K562 (cell line): ENCODE data around the gene LYG2. TPM values are rescaled to one million over a fixed set of nuclear protein-coding genes. Genes with fewer than 3 reads are reported as not detected.
"Not testable (repeated sequence)": the region's sequence is repeated elsewhere in the genome, so short reads cannot be mapped to it uniquely, and the experiment has no call there.

Experiments
- ATAC-seq: fragments of 200-7000 bp; cut with Tn5 transposase; 3 replicates; pipeline ENCODE4 v1.9.1; 2020; ENCODE audit warnings: moderate library complexity
- BruUV-seq: library from RNA; stranded (reverse); fragments of 400-500 nt; replicated peaks from 2 replicates; lab custom pipeline; 2021; lab: Mats Ljungman, UMichigan
- CTCF ChIA-PET: fragments of 300-600 bp; formaldehyde crosslinking; extraction: SDS; loops from one replicate; lab custom pipeline; 2021; ENCODE audit warnings: low intra/inter-chr PET ratio; lab: Yijun Ruan, JAX
- POLR2A ChIA-PET: fragments of 300-600, 350-650 bp; sonication (Branson Sonifier 250); formaldehyde crosslinking; extraction: SDS; loops from one replicate; lab custom pipeline; 2021; ENCODE audit warnings: antibody characterized with exemption, inconsistent platforms; lab: Yijun Ruan, JAX
- DNase-seq, 4 experiments: peaks; one replicate each; pipeline versions ENCODE4 v3.0.0 to v3.0.0-alpha.2; 2011 to 2018; ENCODE audit warnings: low spot score in 3 of 4, mixed read lengths in 3 of 4; ENCODE audit errors: extremely low read depth in 1 of 4
- FAIRE-seq: peaks from 2 replicates; lab custom pipeline; 2011; peaks lifted over from hg19 to GRCh38; lab: Jason Lieb, UNC
- H2AFZ ChIP-seq: 2 replicates; pipeline ENCODE4 v1.6.0; 2011; ENCODE audit warnings: low read depth, low read length, control low read depth, inconsistent platforms
- H3K27ac ChIP-seq: fragments of 200-600 bp; 3 replicates; pipeline ENCODE4 v1.8.0; 2011; ENCODE audit warnings: low read depth, mild to moderate bottlenecking, control low read depth, inconsistent platforms, low read length, moderate library complexity, mixed read lengths; ENCODE audit errors: extremely low read depth
- H3K27me3 ChIP-seq, 2 experiments: fragments of 300-600 bp in 1 of 2; 2 replicates in 1 of 2; 3 replicates in 1 of 2; pipeline versions ENCODE4 v1.6.0 to v1.8.0; 2011; ENCODE audit warnings: inconsistent platforms in 2 of 2, low read length in 2 of 2, mild to moderate bottlenecking in 1 of 2, mixed read lengths in 1 of 2, moderate library complexity in 1 of 2; ENCODE audit not compliant: control insufficient read depth in 2 of 2, insufficient read depth in 2 of 2
- H3K36me3 ChIP-seq: fragments of 300-600 bp; 3 replicates; pipeline ENCODE4 v1.8.0; 2011; ENCODE audit warnings: mild to moderate bottlenecking, low read length, inconsistent platforms; ENCODE audit not compliant: control insufficient read depth, insufficient read depth
- H3K4me1 ChIP-seq, 2 experiments: fragments of 200-600 bp in 1 of 2; replicated peaks in 1 of 2; 2 replicates in 1 of 2; 3 replicates in 1 of 2; pipeline versions ENCODE4 v1.5.1 to v1.8.0; 2011; ENCODE audit warnings: inconsistent platforms in 2 of 2, low read length in 2 of 2, mild to moderate bottlenecking in 1 of 2, mixed read lengths in 1 of 2, moderate library complexity in 1 of 2; ENCODE audit not compliant: control insufficient read depth in 2 of 2, insufficient read depth in 2 of 2
- H3K4me2 ChIP-seq: 2 replicates; pipeline ENCODE4 v1.6.1; 2011; ENCODE audit warnings: low read length, control low read depth, inconsistent platforms, mixed read lengths; ENCODE audit not compliant: insufficient read depth
- H3K4me3 ChIP-seq: fragments of 200-600 bp; sonication (generic), shearing (Covaris generic); 2 replicates; pipeline ENCODE4 v1.5.1; 2016; ENCODE audit warnings: control low read depth, inconsistent platforms
- H3K79me2 ChIP-seq: fragments of 200-600 bp; 3 replicates; pipeline ENCODE4 v1.8.0; 2011; ENCODE audit warnings: low read length, inconsistent platforms; ENCODE audit not compliant: control insufficient read depth, insufficient read depth
- H3K9ac ChIP-seq, 2 experiments: 2 replicates each; pipeline versions ENCODE4 v1.6.0 to v1.6.1; 2011; ENCODE audit warnings: low read depth in 2 of 2, low read length in 2 of 2, control low read depth in 1 of 2, inconsistent platforms in 1 of 2, mild to moderate bottlenecking in 1 of 2, mixed read lengths in 1 of 2; ENCODE audit not compliant: insufficient read depth in 1 of 2
- H3K9me1 ChIP-seq: one replicate; pipeline ENCODE4 v1.6.0; 2011; ENCODE audit warnings: inconsistent platforms, mild to moderate bottlenecking, low read length, moderate library complexity; ENCODE audit not compliant: control insufficient read depth, insufficient read depth
- H3K9me3 ChIP-seq: replicated peaks from 2 replicates; pipeline ENCODE4 v1.5.1; 2011; ENCODE audit warnings: low read depth, low read length, inconsistent platforms; ENCODE audit not compliant: control insufficient read depth, insufficient read depth
- H4K20me1 ChIP-seq: replicated peaks from 2 replicates; pipeline ENCODE4 v1.6.1; 2011; ENCODE audit warnings: low read length, inconsistent platforms, mixed read lengths; ENCODE audit not compliant: control insufficient read depth, insufficient read depth
- BRD4 ChIP-seq: fragments of 200-600 bp; sonication (generic); IDR thresholded peaks from 2 replicates; pipeline ENCODE4 v1.6.1; 2017; ENCODE audit warnings: inconsistent platforms
- GABPA ChIP-seq: fragments of 200-800 bp; sonication (Bioruptor generic); conservative IDR thresholded peaks from 2 replicates; pipeline ENCODE4 v1.6.1; 2016; ENCODE audit warnings: low read depth, missing genetic modification characterization, missing compliant biosample characterization
- SMAD4 ChIP-seq: fragments of 250-450 bp; sonication (Bioruptor Pico); conservative IDR thresholded peaks from 2 replicates; pipeline ENCODE4 v1.8.0; 2021; ENCODE audit warnings: inconsistent platforms, mild to moderate bottlenecking, moderate library complexity
- TEAD2 ChIP-seq: fragments of 450-650 bp; IDR thresholded peaks from 2 replicates; pipeline ENCODE4 v1.6.1; 2016; ENCODE audit warnings: missing genetic modification characterization, control low read depth, missing compliant biosample characterization
- USF2 ChIP-seq: sonication (generic); formaldehyde crosslinking; IDR thresholded peaks from 2 replicates; pipeline ENCODE4 v1.5.0; 2020; ENCODE audit warnings: missing genetic modification reagents
- ZC3H4 ChIP-seq: sonication (generic); formaldehyde crosslinking; IDR thresholded peaks from 2 replicates; pipeline ENCODE4 v1.9.0; 2021; ENCODE audit warnings: missing genetic modification reagents, borderline replicate concordance
- WGBS: fragments of 100-300 bp; shearing (Covaris generic); methylation state at CpG from one replicate; pipeline ENCODE4 v1.1.6; 2016; ENCODE audit warnings: low coverage, mixed read lengths; ENCODE audit not compliant: insufficient coverage; ENCODE audit errors: missing lambda C conversion rate; 5-methylcytosine and 5-hydroxymethylcytosine counted together
- in situ Hi-C: fragments of 300-500 bp; cut with MboI; formaldehyde crosslinking; loops from 4 replicates; pipeline ENCODE4 v1.15.0; 2018; ENCODE audit warnings: inconsistent platforms, mixed read lengths
- intact Hi-C: fragments of 100-400 bp; cut with micrococcal nuclease; formaldehyde crosslinking; loops from 2 replicates; pipeline ENCODE4 v1.14.2; 2022
- polyA plus RNA-seq, 8 experiments: library from polyadenylated mRNA; depleted of rRNA in 4 of 8; stranded (reverse) in 5 of 8; unstranded in 3 of 8; fragments of >200 nt; fragmentation: Nextera tagmentation in 2 of 8; fragmentation: Illumina TruSeq in 1 of 8; extraction: Ambion mirVana in 2 of 8; extraction: Trizol in 1 of 8; gene quantifications; 2 replicates each; pipeline versions ENCODE4 v1.2.1 to v1.2.3, GENCODE V29; 2011 to 2014; ENCODE audit warnings: inconsistent platforms in 1 of 8, missing spikeins in 1 of 8
- total RNA-seq, 7 experiments: library from RNA; depleted of rRNA in 6 of 7; stranded (reverse); fragments of >200 nt in 6 of 7; fragmentation: Illumina TruSeq in 2 of 7; extraction: Trizol in 2 of 7; gene quantifications; 2 replicates each; pipeline versions ENCODE4 v1.2.1 to v1.2.3, GENCODE V29; 2011 to 2021; ENCODE audit warnings: low replicate concordance in 1 of 7
- TF ChIP-seq, protein P1 (sequence below): sonication (generic); formaldehyde crosslinking; IDR thresholded peaks from 2 replicates; pipeline ENCODE4 v1.8.0; 2022; ENCODE audit warnings: mild to moderate bottlenecking, missing genetic modification reagents
- TF ChIP-seq, protein P2 (sequence below): sonication (generic); formaldehyde crosslinking; IDR thresholded peaks from 2 replicates; pipeline ENCODE4 v1.8.1; 2023; ENCODE audit warnings: mild to moderate bottlenecking, missing genetic modification reagents

LYG2 gene
- total and polyA plus RNA-seq, 9 of the 15 experiments (the other 6 are each of a cell fraction or from before 2014, with no cell fraction given) = 0.15 to 0.21 (median 0.17) TPM; not detected in 6

GRCh38 chr2:99255491-99256318 lies at the start of gene LYG2 (continued):
- peak; percentile 32; the same call in 1 of the 2 replicates for TF ChIP-seq USF2 (CRISPR knock-in tag)
- TF ChIP-seq, protein P1, sequence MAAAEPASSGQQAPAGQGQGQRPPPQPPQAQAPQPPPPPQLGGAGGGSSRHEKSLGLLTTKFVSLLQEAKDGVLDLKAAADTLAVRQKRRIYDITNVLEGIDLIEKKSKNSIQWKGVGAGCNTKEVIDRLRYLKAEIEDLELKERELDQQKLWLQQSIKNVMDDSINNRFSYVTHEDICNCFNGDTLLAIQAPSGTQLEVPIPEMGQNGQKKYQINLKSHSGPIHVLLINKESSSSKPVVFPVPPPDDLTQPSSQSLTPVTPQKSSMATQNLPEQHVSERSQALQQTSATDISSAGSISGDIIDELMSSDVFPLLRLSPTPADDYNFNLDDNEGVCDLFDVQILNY = no peak
- no peak for TF ChIP-seq BRD4
- TF ChIP-seq, protein P2, sequence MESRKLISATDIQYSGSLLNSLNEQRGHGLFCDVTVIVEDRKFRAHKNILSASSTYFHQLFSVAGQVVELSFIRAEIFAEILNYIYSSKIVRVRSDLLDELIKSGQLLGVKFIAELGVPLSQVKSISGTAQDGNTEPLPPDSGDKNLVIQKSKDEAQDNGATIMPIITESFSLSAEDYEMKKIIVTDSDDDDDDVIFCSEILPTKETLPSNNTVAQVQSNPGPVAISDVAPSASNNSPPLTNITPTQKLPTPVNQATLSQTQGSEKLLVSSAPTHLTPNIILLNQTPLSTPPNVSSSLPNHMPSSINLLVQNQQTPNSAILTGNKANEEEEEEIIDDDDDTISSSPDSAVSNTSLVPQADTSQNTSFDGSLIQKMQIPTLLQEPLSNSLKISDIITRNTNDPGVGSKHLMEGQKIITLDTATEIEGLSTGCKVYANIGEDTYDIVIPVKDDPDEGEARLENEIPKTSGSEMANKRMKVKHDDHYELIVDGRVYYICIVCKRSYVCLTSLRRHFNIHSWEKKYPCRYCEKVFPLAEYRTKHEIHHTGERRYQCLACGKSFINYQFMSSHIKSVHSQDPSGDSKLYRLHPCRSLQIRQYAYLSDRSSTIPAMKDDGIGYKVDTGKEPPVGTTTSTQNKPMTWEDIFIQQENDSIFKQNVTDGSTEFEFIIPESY (CRISPR knock-in tag) = no peak
- peak; percentile 43 for TF ChIP-seq GABPA (tag)
- no peak for TF ChIP-seq TEAD2 (tag)
- no peak for TF ChIP-seq SMAD4 (CRISPR knock-in tag)
- no peak for TF ChIP-seq ZC3H4 (CRISPR knock-in tag)

GRCh38 chr2:99301097-99301496 lies 45.6 kb upstream of the LYG2 start, which contains the start of gene LYG1:
Gene LYG1 (minus strand): TSS chr2:99301197. CDS start chr2:99295670, 5,527 bp downstream.
- CTCF ChIA-PET, H3K4me1 ChIP-seq, H3K79me2 ChIP-seq, H3K9me3 ChIP-seq, H2AFZ ChIP-seq, DNase-seq, BruUV-seq, H3K4me2 ChIP-seq, H4K20me1 ChIP-seq, intact Hi-C loops, H3K36me3 ChIP-seq, in situ Hi-C loops, H3K9me1 ChIP-seq, ATAC-seq, POLR2A ChIA-PET, H3K27me3 ChIP-seq, H3K27ac ChIP-seq, H3K9ac ChIP-seq, H3K4me3 ChIP-seq: not testable (repeated sequence)
- 40% methylated on average over 2 of the region's 2 CpGs for WGBS
- peak; percentile 48 for FAIRE-seq
